Fibroblast of lung (primary cell): ENCODE results near the gene ARSA. TPM values are rescaled to one million over a fixed set of nuclear protein-coding genes. Genes with fewer than 3 reads are reported as not detected.
"Not testable (repeated sequence)": the region's sequence is repeated elsewhere in the genome, so short reads cannot be mapped to it uniquely, and the experiment has no call there.

Experiments
- DNase-seq, 2 donors: peaks; one replicate each; pipeline versions ENCODE4 v3.0.0 to v3.0.0-alpha.2; 2010; ENCODE audit warnings: low read depth in 2 of 2
- H2AFZ ChIP-seq: 2 replicates; pipeline ENCODE4 v1.5.1; 2012; ENCODE audit warnings: low read length, control low read depth, inconsistent platforms
- H3K27ac ChIP-seq: 2 replicates; pipeline ENCODE4 v1.5.1; 2011; ENCODE audit warnings: low read length, control low read depth; ENCODE audit not compliant: insufficient read depth
- H3K27me3 ChIP-seq: 2 replicates; pipeline ENCODE4 v1.5.1; 2011; ENCODE audit warnings: mild to moderate bottlenecking, low read length; ENCODE audit not compliant: control insufficient read depth, insufficient read depth
- H3K36me3 ChIP-seq: 2 replicates; pipeline ENCODE4 v1.5.1; 2011; ENCODE audit warnings: low read length; ENCODE audit not compliant: control insufficient read depth, insufficient read depth
- H3K4me1 ChIP-seq: 2 replicates; pipeline ENCODE4 v1.5.1; 2011; ENCODE audit warnings: low read length; ENCODE audit not compliant: control insufficient read depth, insufficient read depth; ENCODE audit errors: extremely low read depth
- H3K4me2 ChIP-seq: 2 replicates; pipeline ENCODE4 v1.5.1; 2011; ENCODE audit warnings: low read length, control low read depth; ENCODE audit not compliant: insufficient read depth; ENCODE audit errors: extremely low read depth
- H3K4me3 ChIP-seq, 4 experiments: fragments of 200-600 bp in 1 of 4; sonication (generic) in 1 of 4; replicated peaks in 1 of 4; 2 replicates each; pipeline ENCODE4 v1.5.1; 2011 to 2016; ENCODE audit warnings: low read length in 4 of 4, low read depth in 3 of 4, mild to moderate bottlenecking in 3 of 4, control low read depth in 2 of 4, inconsistent platforms in 1 of 4, mixed read lengths in 1 of 4; ENCODE audit not compliant: insufficient read depth in 1 of 4; ENCODE audit errors: control extremely low read depth in 1 of 4
- H3K79me2 ChIP-seq: 2 replicates; pipeline ENCODE4 v1.5.1; 2012; ENCODE audit warnings: mild to moderate bottlenecking, low read length, inconsistent platforms; ENCODE audit not compliant: control insufficient read depth, insufficient read depth
- H3K9ac ChIP-seq: 2 replicates; pipeline ENCODE4 v1.5.1; 2011; ENCODE audit warnings: mild to moderate bottlenecking, low read length, control low read depth; ENCODE audit not compliant: insufficient read depth
- H3K9me3 ChIP-seq: 2 replicates; pipeline ENCODE4 v1.5.1; 2012; ENCODE audit warnings: low read depth, low read length; ENCODE audit not compliant: control insufficient read depth, insufficient read depth
- H4K20me1 ChIP-seq: 2 replicates; pipeline ENCODE4 v1.5.1; 2011; ENCODE audit warnings: low read length; ENCODE audit not compliant: control insufficient read depth, insufficient read depth; ENCODE audit errors: extremely low read depth
- EZH2 ChIP-seq: IDR thresholded peaks from 2 replicates; pipeline ENCODE4 v1.5.1; 2012; ENCODE audit warnings: low read length, control low read depth, mild to moderate bottlenecking; ENCODE audit errors: missing control alignments
- polyA plus RNA-seq, 2 donors: library from polyadenylated mRNA; depleted of rRNA in 1 of 2; stranded (reverse) in 1 of 2; unstranded in 1 of 2; fragments of >200 nt; gene quantifications; 2 replicates each; pipeline ENCODE4 v1.2.1, GENCODE V29; 2011 to 2012; ENCODE audit warnings: missing spikeins in 1 of 2
- total RNA-seq: library from RNA; depleted of rRNA; stranded (reverse); fragments of >200 nt; gene quantifications from 2 replicates; pipeline ENCODE4 v1.2.1, GENCODE V29; 2014
- TF ChIP-seq, protein P1 (sequence below), 2 donors: IDR thresholded peaks in 1 of 2; conservative IDR thresholded peaks in 1 of 2; 1 replicate in 1 of 2; 2 replicates in 1 of 2; pipeline ENCODE4 v1.5.1; 2011 to 2012; ENCODE audit warnings: low read length in 2 of 2, control low read depth in 1 of 2, inconsistent platforms in 1 of 2, low read depth in 1 of 2, mild to moderate bottlenecking in 1 of 2

Gene ARSA
- total and polyA plus RNA-seq, 2 donors (not counting 1 experiment from before 2014, with no cell fraction given), result 10.5 to 19.5 TPM

DNA sequence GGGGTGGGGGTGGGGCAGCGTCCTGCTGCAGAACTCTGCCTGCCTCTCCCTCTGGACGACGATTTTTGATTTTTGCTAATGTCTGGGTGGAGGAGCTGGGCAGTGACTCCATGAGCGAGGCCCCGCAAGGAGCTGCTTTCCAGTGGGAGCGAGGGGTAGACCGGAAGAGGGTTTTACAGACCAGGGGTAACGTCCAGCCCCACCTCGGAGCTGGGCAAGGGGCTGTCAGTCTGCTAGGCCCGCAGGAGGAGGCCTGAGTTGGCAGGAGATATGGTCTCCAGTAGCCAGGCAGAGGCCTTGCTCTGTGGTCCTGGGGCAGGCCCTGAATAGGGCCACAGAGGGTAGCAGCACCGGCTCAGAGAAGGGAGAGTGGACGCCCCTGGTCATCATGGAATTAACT is 18.4 kb downstream of the ARSA start:
- H3K27me3 ChIP-seq, result no peaks in the 10 kb centered on the region
- TF ChIP-seq EZH2, result no peak
- TF ChIP-seq, protein P1, sequence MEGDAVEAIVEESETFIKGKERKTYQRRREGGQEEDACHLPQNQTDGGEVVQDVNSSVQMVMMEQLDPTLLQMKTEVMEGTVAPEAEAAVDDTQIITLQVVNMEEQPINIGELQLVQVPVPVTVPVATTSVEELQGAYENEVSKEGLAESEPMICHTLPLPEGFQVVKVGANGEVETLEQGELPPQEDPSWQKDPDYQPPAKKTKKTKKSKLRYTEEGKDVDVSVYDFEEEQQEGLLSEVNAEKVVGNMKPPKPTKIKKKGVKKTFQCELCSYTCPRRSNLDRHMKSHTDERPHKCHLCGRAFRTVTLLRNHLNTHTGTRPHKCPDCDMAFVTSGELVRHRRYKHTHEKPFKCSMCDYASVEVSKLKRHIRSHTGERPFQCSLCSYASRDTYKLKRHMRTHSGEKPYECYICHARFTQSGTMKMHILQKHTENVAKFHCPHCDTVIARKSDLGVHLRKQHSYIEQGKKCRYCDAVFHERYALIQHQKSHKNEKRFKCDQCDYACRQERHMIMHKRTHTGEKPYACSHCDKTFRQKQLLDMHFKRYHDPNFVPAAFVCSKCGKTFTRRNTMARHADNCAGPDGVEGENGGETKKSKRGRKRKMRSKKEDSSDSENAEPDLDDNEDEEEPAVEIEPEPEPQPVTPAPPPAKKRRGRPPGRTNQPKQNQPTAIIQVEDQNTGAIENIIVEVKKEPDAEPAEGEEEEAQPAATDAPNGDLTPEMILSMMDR (conservative IDR thresholded peaks at IDR 0.05 in 1 of 2, IDR thresholded peaks at IDR 0.05 in 1 of 2; ENCODE audit: low read depth in 1 of 2, low read length in 2 of 2), result no peak
- H3K27ac ChIP-seq, result no peak overlapping the region
- no peaks in the 10 kb centered on the region for H4K20me1 ChIP-seq
- H3K9ac ChIP-seq, result no peak overlapping the region
- no peaks in the 10 kb centered on the region for H3K9me3 ChIP-seq
- H3K4me1 ChIP-seq, result no peaks in the 10 kb centered on the region
- no peaks in the 10 kb centered on the region for H3K79me2 ChIP-seq
- no peak overlapping the region for H3K4me2 ChIP-seq
- no peak overlapping the region for H2AFZ ChIP-seq
- DNase-seq, result no peak
- H3K36me3 ChIP-seq, result no peaks in the 10 kb centered on the region
- H3K4me3 ChIP-seq, result no peak overlapping the region

DNA sequence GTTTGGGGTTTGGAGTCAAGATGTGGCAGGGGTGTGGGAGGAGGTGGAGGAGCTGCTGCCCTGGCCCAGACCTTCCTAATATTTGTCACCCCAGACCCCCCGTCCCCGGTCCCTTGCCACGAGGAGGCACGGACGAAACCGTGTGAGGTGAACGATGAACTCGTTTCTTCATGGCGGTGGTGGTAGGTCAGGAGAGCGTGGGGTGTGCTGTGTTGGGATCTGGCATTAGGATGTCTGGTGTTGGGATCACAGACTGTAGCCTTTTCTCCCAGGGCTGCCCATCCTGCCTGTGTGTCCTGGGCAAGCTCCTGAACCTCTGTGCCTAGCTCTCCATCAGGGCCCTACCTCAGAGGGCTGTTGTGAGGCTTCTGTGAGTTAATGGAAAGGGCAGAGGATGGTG is 19.0 kb downstream of the ARSA start:
- no peak overlapping the region for H3K9ac ChIP-seq
- no peak overlapping the region for H3K27ac ChIP-seq
- peaks cover 3% of the 10 kb centered on the region for H3K27me3 ChIP-seq
- no peak for DNase-seq
- TF ChIP-seq EZH2, result no peak
- TF ChIP-seq, protein P1 (conservative IDR thresholded peaks at IDR 0.05 in 1 of 2, IDR thresholded peaks at IDR 0.05 in 1 of 2; ENCODE audit: low read depth in 1 of 2, low read length in 2 of 2), result no peak
- H3K4me3 ChIP-seq, result no peak overlapping the region
- no peaks in the 10 kb centered on the region for H4K20me1 ChIP-seq
- H3K9me3 ChIP-seq, result no peaks in the 10 kb centered on the region
- no peaks in the 10 kb centered on the region for H3K4me1 ChIP-seq
- no peak overlapping the region for H3K4me2 ChIP-seq
- no peaks in the 10 kb centered on the region for H3K79me2 ChIP-seq
- H3K36me3 ChIP-seq, result no peaks in the 10 kb centered on the region
- no peak overlapping the region for H2AFZ ChIP-seq

DNA sequence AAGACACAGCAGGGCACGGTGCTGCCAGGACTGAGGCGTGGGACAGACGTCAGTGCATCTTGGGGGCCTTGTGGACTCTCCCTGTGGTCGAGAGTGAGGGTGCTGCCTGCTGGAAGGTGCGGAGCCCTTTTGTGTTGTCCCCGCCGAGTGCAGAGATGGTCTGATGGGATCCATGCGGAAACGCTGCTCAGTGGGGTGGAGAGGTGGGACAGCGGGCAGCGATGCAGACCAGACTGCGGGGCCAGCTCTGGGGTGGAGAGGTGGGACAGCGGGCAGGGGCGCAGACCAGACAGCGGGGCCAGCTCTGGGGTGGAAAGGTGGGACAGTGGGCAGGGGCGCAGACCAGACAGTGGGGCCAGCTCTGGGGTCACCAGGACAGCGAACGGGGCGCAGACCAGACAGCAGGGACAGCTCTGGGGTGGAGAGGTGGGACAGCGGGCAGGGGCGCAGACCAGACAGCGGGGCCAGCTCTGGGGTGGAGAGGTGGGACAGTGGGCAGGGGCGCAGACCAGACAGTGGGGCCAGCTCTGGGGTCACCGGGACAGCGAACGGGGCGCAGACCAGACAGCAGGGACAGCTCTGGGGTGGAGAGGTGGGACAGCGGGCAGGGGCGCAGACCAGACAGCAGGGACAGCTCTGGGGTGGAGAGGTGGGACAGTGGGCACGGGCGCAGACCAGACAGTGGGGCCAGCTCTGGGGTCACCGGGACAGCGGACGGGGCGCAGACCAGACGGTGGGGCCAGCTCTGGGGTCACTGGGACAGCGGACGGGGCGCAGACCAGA is 19.7 kb downstream of the ARSA start:
- not testable (repeated sequence) for H3K4me2 ChIP-seq, H3K9ac ChIP-seq, H3K4me3 ChIP-seq, H3K4me1 ChIP-seq, H4K20me1 ChIP-seq, H3K36me3 ChIP-seq, H3K27me3 ChIP-seq, H2AFZ ChIP-seq, DNase-seq, H3K27ac ChIP-seq, H3K79me2 ChIP-seq, H3K9me3 ChIP-seq
